OCI-LY1 (cell line): ENCODE results near the gene DNAH8.

Experiments used
- CTCF ChIP-seq: fragments of 200-600 bp; sonication (generic), shearing (Covaris generic); IDR thresholded peaks from 2 replicates; pipeline ENCODE4 v1.5.1; 2017; ENCODE audit warnings: mild to moderate bottlenecking, antibody characterized with exemption, low read length, moderate library complexity, mixed read lengths
- EZH2 ChIP-seq: fragments of 200-600 bp; sonication (generic), shearing (Covaris generic); IDR thresholded peaks from 2 replicates; pipeline ENCODE4 v1.8.0; 2017; ENCODE audit warnings: borderline replicate concordance, mixed run types, mild to moderate bottlenecking, antibody characterized with exemption, low read length, moderate library complexity, mixed read lengths

- TF ChIP-seq EZH2: no peak
- TF ChIP-seq CTCF: no peak
Measured at GRCh38 chr6:39061182-39061581, 346.1 kb downstream of the DNAH8 start.
